Astrocyte of the spinal cord (primary cell): ENCODE results near the gene PCDH8.

Experiments
- DNase-seq: peaks from one replicate; pipeline ENCODE4 v3.0.0; 2011; ENCODE audit warnings: low read depth, low spot score
- H3K4me3 ChIP-seq: 2 replicates; pipeline ENCODE4 v1.5.1; 2011; ENCODE audit warnings: low read depth, mild to moderate bottlenecking, low read length, moderate library complexity
- in situ Hi-C: cut with HindIII; loops from 2 replicates; pipeline ENCODE4 v1.10.0; 2017; ENCODE audit warnings: low sequenced_read_pairs
- TF ChIP-seq, protein P1 (sequence below): IDR thresholded peaks from 2 replicates; pipeline ENCODE4 v1.5.1; 2012; ENCODE audit warnings: low read depth, mild to moderate bottlenecking, low read length, inconsistent platforms

The PCDH8 gene

DNA sequence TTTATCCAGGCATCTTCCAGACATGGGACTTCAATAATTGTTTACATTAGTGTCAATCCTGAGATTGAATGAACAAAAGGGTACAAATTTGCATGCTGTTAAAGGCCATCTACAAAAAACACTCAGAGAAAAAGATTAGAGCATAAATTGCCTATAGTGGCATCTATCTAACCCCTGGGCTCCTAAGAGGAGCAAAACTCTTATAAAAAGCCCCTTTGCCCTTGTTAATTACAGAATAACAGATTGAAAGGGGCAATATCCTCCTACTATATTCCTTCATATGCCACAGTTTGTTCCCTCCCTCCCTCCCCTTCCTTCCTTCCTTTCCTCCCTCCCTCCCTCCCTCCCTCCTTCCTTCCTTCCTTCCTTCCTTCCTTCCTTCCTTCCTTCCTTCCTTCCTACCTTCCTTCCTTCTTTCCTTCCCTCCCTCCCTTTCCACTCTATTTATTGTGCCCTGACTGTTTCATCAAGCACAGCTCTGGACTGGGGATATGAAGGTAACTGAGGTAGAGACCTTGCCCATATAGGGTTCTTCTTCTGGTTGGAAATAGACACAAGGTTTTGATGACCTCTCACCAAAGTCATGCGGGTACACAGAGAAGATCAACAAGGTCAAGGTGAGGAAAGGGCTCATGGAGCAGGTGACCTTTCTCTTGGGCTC is 49.5 kb downstream of the PCDH8 start:
- TF ChIP-seq, protein P1, sequence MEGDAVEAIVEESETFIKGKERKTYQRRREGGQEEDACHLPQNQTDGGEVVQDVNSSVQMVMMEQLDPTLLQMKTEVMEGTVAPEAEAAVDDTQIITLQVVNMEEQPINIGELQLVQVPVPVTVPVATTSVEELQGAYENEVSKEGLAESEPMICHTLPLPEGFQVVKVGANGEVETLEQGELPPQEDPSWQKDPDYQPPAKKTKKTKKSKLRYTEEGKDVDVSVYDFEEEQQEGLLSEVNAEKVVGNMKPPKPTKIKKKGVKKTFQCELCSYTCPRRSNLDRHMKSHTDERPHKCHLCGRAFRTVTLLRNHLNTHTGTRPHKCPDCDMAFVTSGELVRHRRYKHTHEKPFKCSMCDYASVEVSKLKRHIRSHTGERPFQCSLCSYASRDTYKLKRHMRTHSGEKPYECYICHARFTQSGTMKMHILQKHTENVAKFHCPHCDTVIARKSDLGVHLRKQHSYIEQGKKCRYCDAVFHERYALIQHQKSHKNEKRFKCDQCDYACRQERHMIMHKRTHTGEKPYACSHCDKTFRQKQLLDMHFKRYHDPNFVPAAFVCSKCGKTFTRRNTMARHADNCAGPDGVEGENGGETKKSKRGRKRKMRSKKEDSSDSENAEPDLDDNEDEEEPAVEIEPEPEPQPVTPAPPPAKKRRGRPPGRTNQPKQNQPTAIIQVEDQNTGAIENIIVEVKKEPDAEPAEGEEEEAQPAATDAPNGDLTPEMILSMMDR = no peak
- DNase-seq = no peak
- H3K4me3 ChIP-seq = no peak overlapping the region
- in situ Hi-C loops = no loop called here

DNA sequence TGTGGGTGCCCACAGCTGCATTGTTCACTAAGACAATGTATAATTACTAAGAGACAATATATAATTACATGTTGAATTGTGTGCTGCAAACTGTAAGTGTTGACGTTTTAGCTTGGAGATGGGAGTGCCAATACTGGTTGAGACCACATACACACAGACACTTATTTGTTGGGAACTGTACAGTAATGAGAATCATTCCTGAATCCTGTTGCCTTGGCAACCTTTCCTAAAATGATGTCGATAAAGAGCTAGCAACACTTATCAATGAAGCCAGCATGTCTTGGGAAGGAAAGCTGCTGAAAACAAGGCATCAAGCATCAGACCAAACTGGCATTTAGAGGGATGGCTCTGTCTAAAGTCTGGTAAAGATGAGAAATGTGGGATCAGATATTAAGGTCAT is 51.3 kb downstream of the PCDH8 start:
- DNase-seq = no peak
- no peak overlapping the region for H3K4me3 ChIP-seq
- TF ChIP-seq, protein P1 = no peak
- in situ Hi-C loops = no loop called here

DNA sequence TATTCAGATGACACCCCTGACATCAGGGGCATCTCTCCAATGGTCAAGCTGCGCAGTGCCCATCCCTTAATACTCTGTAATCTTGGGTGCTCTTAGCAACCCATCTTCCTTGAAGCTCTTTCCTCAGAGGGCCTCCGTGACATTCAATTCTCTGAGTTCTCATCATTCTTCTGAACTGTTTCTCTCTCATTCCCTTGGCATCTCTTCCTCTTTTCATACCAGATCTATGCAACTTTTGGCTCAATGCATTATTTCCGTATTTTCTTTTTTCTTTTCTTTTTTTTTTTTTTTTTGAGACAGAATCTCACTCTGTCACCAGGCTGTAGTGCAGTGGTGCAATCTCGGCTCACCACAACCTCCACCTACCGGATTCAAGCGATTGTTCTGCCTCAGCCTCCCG is 53.9 kb downstream of the PCDH8 start:
- H3K4me3 ChIP-seq = no peak overlapping the region
- DNase-seq = no peak
- TF ChIP-seq, protein P1 = no peak
- in situ Hi-C loops = no loop called here

DNA sequence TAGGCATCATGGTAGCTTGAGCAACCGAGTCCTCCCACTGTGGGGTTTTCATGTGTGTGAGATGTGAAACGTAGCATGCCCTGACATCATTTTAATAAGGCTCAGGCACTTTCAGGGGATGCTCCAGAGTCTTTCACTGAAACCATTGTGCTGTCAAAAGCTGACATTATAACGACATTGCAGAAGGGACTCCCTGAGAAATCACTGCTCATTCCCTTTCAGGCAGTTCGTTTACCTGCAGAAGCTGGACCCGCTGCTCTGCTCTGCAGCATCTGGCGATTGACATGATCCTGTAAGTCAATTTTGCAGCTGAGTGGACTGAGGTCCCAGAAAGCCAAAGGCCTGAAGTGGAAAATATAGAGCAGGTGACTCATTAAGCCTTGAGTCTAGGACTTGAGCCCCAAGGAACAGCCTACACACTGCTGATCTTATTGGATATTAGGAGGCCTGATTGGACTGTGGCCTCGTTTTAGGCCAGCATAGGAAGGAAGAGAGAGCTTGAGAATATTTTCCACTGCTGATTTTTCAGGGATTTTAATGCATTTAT is 54.9 kb downstream of the PCDH8 start:
- in situ Hi-C loops = no loop called here
- no peak overlapping the region for H3K4me3 ChIP-seq
- TF ChIP-seq, protein P1 = no peak
- DNase-seq = no peak
